Vein endothelial cell (primary cell): ENCODE measurements around the gene IRX6. TPM values are rescaled to one million over a fixed set of nuclear protein-coding genes. Genes with fewer than 3 reads are reported as not detected.

Experiments
- small RNA-seq: library from RNA; depleted of rRNA; stranded (forward); fragments of <200 nt; gene quantifications from one replicate; pipeline ENCODE3, GENCODE V24; 2012
- total RNA-seq: library from RNA; depleted of rRNA; stranded (reverse); fragments of >200 nt; gene quantifications from 2 replicates; pipeline ENCODE4 v1.2.3, GENCODE V29; 2012

The IRX6 gene
- total RNA-seq, result not detected in 2 replicates

GRCh38 chr16:55323637-55324271 lies at the start of gene IRX6:
IRX6 (plus strand) TSS chr16:55324203; CDS start chr16:55325092, 889 bp downstream.

Small RNAs within 50 kb of the gene (small RNA-seq; reads per million reads assigned to genes)
- not detected for gene RN7SL841P

Other genes starting within 250 kb of the IRX6 start
- gene MMP2, start 155.0 kb downstream of the IRX6 start, total RNA-seq, result 70.8 and 78.7 TPM in 2 replicates
- 46.7 and 60.0 TPM in 2 replicates for gene LPCAT2, start 184.9 kb downstream of the IRX6 start, total RNA-seq
- 1.3 and 1.7 TPM in 2 replicates for gene CAPNS2, start 242.5 kb downstream of the IRX6 start, total RNA-seq